ENCODE results near the gene AXIN2. TPM values are rescaled to one million over a fixed set of nuclear protein-coding genes. Genes with fewer than 3 reads are reported as not detected.
"Not testable (repeated sequence)": the region's sequence is repeated elsewhere in the genome, so short reads cannot be mapped to it uniquely, and the experiment has no call there.

AXIN2 gene
- total RNA-seq, 4 donors from 2014 or later: 23.9 to 54.3 (median 42.8) TPM

- Histone ChIP-seq H3K4me3 (replicated peaks in 1 of 3) (no peak overlapping the region), H3K9me3 (no peaks in the 10 kb centered on the region), H3K36me3 (no peaks in the 10 kb centered on the region), H3K4me1 (no peaks in the 10 kb centered on the region), H3K27ac (no peak overlapping the region), H3K27me3 (no peaks in the 10 kb centered on the region)
- DNase-seq: no peak
- WGBS, 2 donors: 46 to 50% methylated on average over 2 of the region's 2 CpGs
- TF ChIP-seq, protein P1, sequence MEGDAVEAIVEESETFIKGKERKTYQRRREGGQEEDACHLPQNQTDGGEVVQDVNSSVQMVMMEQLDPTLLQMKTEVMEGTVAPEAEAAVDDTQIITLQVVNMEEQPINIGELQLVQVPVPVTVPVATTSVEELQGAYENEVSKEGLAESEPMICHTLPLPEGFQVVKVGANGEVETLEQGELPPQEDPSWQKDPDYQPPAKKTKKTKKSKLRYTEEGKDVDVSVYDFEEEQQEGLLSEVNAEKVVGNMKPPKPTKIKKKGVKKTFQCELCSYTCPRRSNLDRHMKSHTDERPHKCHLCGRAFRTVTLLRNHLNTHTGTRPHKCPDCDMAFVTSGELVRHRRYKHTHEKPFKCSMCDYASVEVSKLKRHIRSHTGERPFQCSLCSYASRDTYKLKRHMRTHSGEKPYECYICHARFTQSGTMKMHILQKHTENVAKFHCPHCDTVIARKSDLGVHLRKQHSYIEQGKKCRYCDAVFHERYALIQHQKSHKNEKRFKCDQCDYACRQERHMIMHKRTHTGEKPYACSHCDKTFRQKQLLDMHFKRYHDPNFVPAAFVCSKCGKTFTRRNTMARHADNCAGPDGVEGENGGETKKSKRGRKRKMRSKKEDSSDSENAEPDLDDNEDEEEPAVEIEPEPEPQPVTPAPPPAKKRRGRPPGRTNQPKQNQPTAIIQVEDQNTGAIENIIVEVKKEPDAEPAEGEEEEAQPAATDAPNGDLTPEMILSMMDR (IDR thresholded peaks at IDR 0.05): no peak
- no peak for TF ChIP-seq POLR2A (IDR thresholded peaks at IDR 0.05)
- intact Hi-C loops (cut with DNase I): no loop called here
Measured at GRCh38 chr17:65509032-65509431, 52.4 kb downstream of the AXIN2 start.

DNA sequence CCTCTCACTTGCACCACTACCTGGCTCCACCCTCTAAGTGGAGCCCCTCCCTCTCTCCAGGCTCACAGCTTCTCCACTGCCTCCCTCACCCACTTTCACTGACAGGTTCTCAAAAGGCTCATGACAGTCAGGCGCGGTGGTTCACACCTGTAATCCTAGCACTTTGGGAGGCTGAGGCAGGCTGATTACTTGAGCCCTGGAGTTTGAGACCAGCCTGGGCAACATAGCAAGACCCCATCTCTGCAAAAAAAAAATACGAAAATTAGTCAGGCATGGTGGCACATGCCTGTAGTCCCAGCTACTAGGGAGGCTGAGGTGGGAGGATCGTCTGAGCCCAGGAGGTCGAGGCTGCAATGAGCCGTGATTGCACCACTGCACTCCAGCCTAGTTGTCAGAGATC lies 56.8 kb downstream of the AXIN2 start:
- DNase-seq; intact Hi-C loops (cut with DNase I); H3K9me3 ChIP-seq; H3K36me3 ChIP-seq; H3K4me1 ChIP-seq; H3K27me3 ChIP-seq; H3K27ac ChIP-seq; H3K4me3 ChIP-seq (replicated peaks in 1 of 3): not testable (repeated sequence)
- 78 to 82% methylated on average over 6 of the region's 6 CpGs for WGBS, 2 donors

DNA sequence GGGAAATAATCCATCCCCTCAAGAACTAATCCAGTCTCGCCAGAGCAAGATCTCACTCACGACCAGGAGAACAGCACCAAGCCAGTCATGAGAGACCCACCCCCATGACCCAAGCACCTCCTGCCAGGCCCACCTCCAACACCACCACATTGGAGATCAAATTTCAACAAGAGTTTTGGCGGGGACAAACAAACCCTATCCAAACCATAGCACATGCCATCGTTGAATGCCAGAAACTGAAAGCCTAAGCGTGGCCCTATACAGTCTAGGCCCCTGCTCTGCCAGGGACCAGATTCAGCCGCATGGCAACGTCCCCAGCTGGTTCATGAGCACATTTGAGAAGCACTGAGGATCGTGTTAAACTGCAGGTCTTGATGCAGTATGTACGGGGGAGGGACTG lies 57.3 kb downstream of the AXIN2 start:
- DNase-seq: no peak
- WGBS, 2 donors: 74 to 86% methylated on average over 9 of the region's 9 CpGs
- H3K27ac ChIP-seq: no peak overlapping the region
- H3K4me1 ChIP-seq: no peaks in the 10 kb centered on the region
- H3K4me3 ChIP-seq (replicated peaks in 1 of 3): no peak overlapping the region
- no peaks in the 10 kb centered on the region for H3K9me3 ChIP-seq
- intact Hi-C loops (cut with DNase I): no loop called here
- no peaks in the 10 kb centered on the region for H3K27me3 ChIP-seq
- TF ChIP-seq POLR2A (IDR thresholded peaks at IDR 0.05): no peak
- TF ChIP-seq, protein P1 (IDR thresholded peaks at IDR 0.05): no peak
- H3K36me3 ChIP-seq: no peaks in the 10 kb centered on the region

DNA sequence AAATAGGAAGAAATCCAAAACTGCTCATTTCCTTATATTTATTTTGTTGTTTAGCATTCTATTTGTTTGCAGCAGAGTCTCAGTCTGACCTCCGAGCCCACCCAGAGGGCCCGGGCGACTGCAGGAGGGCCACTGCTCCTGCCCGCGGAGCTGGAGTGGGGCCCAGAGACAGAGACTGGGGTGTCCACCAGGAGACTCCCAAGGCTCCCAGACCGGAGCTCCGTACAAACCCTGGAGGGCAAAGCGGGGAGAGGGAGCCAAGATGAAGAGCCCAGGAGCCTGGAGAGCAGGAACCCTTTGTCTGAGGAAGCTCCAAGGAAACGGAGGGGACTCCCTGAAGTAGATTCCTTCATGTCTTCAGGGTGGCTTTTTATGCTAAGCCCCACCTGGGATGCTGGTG lies 57.9 kb downstream of the AXIN2 start:
- no peak for DNase-seq
- H3K27ac ChIP-seq: no peak overlapping the region
- 82 to 92% methylated on average over 8 to 9 of the region's 9 CpGs for WGBS, 2 donors
- no peaks in the 10 kb centered on the region for H3K36me3 ChIP-seq
- TF ChIP-seq, protein P1 (IDR thresholded peaks at IDR 0.05): no peak
- TF ChIP-seq POLR2A (IDR thresholded peaks at IDR 0.05): no peak
- no peaks in the 10 kb centered on the region for H3K4me1 ChIP-seq
- H3K4me3 ChIP-seq (replicated peaks in 1 of 3): no peak overlapping the region
- intact Hi-C loops (cut with DNase I): no loop called here
- no peaks in the 10 kb centered on the region for H3K9me3 ChIP-seq
- H3K27me3 ChIP-seq: no peaks in the 10 kb centered on the region

DNA sequence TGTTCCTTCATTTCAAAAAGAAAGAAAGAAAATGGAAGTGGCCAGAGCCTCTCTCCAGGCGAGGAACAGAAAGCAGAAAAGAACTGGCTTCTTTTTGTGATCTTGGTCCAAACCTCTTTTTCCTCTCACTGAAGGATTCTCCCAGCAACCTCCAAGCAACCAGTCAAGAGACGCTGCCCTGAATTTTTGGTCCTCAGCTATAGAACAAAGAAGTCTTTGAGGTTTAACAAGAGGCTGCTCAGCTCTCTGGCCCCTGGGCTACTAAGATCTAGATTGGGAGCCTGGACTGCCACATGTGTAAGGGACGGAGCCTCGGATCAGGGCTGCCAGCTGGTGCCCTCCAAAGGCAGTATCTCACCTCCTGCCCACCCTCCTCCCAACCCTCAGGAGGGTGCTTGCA lies 62.6 kb downstream of the AXIN2 start:
- TF ChIP-seq POLR2A (IDR thresholded peaks at IDR 0.05): no peak
- TF ChIP-seq, protein P1 (IDR thresholded peaks at IDR 0.05): no peak

DNA sequence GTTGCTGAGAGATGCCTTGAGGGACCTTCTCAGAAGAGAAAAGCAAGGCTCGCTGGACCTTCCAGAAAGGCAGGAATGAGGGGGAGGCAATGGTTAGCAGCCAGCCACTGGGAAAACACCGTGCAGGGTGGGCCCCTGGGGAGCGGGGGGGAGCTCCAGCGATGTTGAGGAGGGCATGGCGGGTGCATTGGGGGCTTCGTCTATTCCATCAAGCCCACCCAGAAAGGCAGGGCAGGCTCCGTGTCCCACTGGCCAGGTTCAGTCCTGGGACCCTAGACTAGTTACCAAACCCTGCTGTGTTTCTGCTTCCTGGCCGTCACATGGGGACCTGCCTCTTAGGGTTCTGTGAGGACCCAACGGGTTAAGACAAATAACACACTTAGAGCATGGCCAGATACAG lies 64.6 kb downstream of the AXIN2 start:
- intact Hi-C loops (cut with DNase I): loop anchor here (10.0 kb wide), 1 partner anchor 48 kb away; no protein-coding TSS in a partner anchor
- 90 to 93% methylated on average over 9 of the region's 9 CpGs for WGBS, 2 donors
- no peak for DNase-seq
- Histone ChIP-seq H3K9me3 (no peaks in the 10 kb centered on the region), H3K4me1 (peaks cover 10 to 12% of the 10 kb centered on the region in 2 donors), H3K27ac (no peak overlapping the region), H3K27me3 (no peaks in the 10 kb centered on the region), H3K4me3 (replicated peaks in 1 of 3) (no peak overlapping the region), H3K36me3 (no peaks in the 10 kb centered on the region)
- TF ChIP-seq, protein P1 (IDR thresholded peaks at IDR 0.05): no peak
- no peak for TF ChIP-seq POLR2A (IDR thresholded peaks at IDR 0.05)

More for the DNA sequence above, 62.6 kb downstream of the AXIN2 start:
- H3K36me3 ChIP-seq: no peaks in the 10 kb centered on the region
- H3K9me3 ChIP-seq: no peaks in the 10 kb centered on the region
- no peak overlapping the region for H3K4me3 ChIP-seq (replicated peaks in 1 of 3)
- intact Hi-C loops (cut with DNase I): loop anchor here (10.0 kb wide), 1 partner anchor 46 kb away; no protein-coding TSS in a partner anchor
- H3K4me1 ChIP-seq: peaks cover 8 to 12% of the 10 kb centered on the region in 2 donors
- WGBS, 2 donors: 82 to 87% methylated on average over 4 of the region's 4 CpGs
- no peaks in the 10 kb centered on the region for H3K27me3 ChIP-seq
- no peak overlapping the region for H3K27ac ChIP-seq
- no peak for DNase-seq

Measured in thyroid gland (tissue), 4 donors.